Heart left ventricle (tissue), 13 donors: ENCODE data around the gene LRP1B.

Experiments
- POLR2A ChIP-seq, 2 donors: fragments of 450-650 bp; IDR thresholded peaks; one replicate each; pipeline ENCODE4 v1.6.1; 2017; ENCODE audit warnings: antibody characterized with exemption in 2 of 2, mild to moderate bottlenecking in 2 of 2, moderate library complexity in 2 of 2
- TF ChIP-seq, protein P1 (sequence below), 12 donors: fragments of 200-600 bp; sonication (generic) in 4 of 12; IDR thresholded peaks; one replicate each; pipeline versions ENCODE4 v1.5.0 to v1.8.0; 2018 to 2022; ENCODE audit warnings: antibody characterized with exemption in 12 of 12, mild to moderate bottlenecking in 5 of 12
- donor health status: ischemic (EF 13 %, LVEDD 7.1; RV severe dilation, severe dysfunction).
- donor health status: DM: no; HTN: yes; CAD: no.
- donor health status: DM: no; HTN: no; CAD: no.
- donor health status: ischemic (EF 25% LVEDD 6.9; RV normal size, moderate dysfunction).
- donor health status: ischemic (EF 25% LVEDD 5.7; RV mildly dilated, moderate dysfunction).
- donor health status: ischemic (EF 35%, LVEDD 5.7; RV mildly dilated, moderate dysfunction).
- donor health status: nonischemic (EF 11% LVEDD 7.7; RV severe dilation, severe dysfunction).
- donor health status: DM: yes; HTN: yes; CAD: no.
- donor health status: PGD.
- donor health status: ischemic (EF 29% LVEDD 5.4; RV normal size, mild dysfunction).
- donor health status: nonischemic (EF 23%, LVEDD 6.1; RV moderate dilation, normal function).

DNA sequence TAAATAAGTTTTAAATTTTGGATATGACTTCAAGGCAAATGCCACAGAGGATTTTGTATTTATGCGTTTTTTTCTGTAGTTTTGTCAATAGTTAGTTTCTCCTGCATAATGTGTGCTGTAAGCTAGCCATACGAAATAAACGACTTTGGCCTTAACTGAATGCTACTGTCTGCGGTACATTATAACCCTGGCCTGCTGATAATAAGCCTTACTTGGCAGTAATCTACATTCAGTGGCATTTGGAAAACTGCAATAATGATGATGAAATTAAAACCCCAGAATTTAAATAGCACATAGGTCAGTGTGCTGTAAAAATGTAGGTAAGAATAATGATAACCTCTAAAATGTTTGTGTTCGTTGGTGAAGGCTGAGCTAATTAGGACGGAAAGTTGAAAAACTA, 88.8 kb downstream of the LRP1B start:
- TF ChIP-seq, protein P1, sequence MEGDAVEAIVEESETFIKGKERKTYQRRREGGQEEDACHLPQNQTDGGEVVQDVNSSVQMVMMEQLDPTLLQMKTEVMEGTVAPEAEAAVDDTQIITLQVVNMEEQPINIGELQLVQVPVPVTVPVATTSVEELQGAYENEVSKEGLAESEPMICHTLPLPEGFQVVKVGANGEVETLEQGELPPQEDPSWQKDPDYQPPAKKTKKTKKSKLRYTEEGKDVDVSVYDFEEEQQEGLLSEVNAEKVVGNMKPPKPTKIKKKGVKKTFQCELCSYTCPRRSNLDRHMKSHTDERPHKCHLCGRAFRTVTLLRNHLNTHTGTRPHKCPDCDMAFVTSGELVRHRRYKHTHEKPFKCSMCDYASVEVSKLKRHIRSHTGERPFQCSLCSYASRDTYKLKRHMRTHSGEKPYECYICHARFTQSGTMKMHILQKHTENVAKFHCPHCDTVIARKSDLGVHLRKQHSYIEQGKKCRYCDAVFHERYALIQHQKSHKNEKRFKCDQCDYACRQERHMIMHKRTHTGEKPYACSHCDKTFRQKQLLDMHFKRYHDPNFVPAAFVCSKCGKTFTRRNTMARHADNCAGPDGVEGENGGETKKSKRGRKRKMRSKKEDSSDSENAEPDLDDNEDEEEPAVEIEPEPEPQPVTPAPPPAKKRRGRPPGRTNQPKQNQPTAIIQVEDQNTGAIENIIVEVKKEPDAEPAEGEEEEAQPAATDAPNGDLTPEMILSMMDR (IDR thresholded peaks at IDR 0.05): no peak
- TF ChIP-seq POLR2A (IDR thresholded peaks at IDR 0.05): no peak
